Stimulated activated CD8-positive, alpha-beta memory T cell treated with anti-CD3 and anti-CD28 coated beads, Interleukin-2, amount 100 ng/mL, for 1 hour (primary cell): ENCODE measurements around the gene MED27.

Experiments
- DNase-seq, 2 donors: peaks; one replicate each; pipeline ENCODE4 v3.0.0-alpha.2; 2020; ENCODE audit warnings: low read depth in 2 of 2

Gene MED27

GRCh38 chr9:131854896-131855613 is 224.6 kb downstream of the MED27 start:
- no peak for DNase-seq

DNA sequence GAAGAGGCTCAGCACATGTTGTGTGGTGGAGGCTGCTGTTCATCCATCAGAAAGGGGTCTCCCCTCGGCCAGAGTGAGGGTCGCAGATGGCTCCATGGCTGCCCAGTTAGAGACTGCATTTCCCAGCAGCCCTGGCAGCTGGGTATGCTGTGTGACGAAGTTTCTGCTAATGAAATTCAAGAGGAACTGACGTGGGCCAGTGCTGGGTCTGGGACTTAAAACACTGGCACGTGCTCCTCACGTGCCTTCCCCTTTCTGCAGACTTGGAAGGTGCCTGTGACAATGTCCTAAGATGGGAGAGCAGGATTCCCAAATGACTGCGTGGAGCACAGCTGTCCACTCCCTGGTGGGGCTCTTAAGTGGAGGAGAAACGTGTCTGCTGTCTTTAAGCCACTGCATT is 225.3 kb downstream of the MED27 start:
- no peak for DNase-seq

- DNase-seq = no peak
Observed at GRCh38 chr9:131853434-131853833, 226.2 kb downstream of the MED27 start.

- DNase-seq = no peak
Observed at GRCh38 chr9:131851414-131851813, 228.3 kb downstream of the MED27 start.

DNA sequence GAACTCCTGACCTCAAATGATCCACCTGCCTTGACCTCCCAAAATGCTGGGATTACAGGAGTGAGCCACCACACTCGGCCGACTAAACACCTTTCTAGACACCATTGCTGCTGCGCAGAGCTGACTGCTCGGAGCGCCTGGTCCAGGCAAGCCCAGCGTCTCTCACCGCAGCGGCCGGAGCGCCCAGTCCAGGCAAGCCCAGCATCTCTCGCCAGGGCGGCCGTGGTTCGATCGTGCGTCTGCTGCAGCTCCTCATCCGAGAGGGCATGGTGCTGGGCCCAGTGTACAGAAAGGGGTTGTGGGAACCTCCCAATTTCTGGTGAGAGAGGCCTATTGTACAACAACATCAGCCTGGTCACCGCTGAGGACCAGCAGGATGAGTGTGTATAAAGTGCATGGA is 230.3 kb downstream of the MED27 start:
- no peak for DNase-seq

- DNase-seq = no peak
Observed at GRCh38 chr9:131848570-131849160, 231.0 kb downstream of the MED27 start.

DNA sequence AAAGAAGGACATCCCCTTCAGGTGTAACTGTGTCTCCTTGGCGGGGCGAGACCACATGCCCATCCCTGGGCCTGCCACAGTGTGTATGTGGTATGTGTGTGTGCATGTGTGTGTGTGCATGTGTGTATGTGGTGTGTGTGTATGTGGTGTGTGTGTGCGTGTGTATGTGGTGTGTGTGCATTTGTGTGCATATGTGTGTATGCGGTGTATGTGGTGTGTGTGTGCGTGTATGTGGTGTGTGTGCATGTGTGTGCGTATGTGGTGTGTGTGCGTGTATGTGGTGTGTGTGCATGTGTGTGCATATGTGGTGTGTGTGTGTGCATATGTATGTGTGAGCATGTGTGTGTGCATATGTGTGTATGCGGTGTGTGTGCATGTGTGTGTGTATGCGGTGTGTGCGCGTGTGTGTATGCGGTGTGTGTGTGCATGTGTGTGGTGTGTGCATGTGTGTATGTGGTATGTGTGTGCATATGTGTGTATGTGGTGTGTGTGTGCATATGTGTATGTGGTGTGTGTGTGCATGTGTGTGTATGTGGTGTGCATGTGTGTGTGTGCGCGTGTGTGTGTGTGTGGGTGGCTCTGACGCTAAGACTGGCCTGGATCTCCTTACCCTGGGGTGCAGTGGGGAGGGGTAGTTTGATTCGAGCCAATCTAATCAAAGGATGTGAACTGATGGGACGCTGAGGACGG is 231.9 kb downstream of the MED27 start:
- no peak for DNase-seq

DNA sequence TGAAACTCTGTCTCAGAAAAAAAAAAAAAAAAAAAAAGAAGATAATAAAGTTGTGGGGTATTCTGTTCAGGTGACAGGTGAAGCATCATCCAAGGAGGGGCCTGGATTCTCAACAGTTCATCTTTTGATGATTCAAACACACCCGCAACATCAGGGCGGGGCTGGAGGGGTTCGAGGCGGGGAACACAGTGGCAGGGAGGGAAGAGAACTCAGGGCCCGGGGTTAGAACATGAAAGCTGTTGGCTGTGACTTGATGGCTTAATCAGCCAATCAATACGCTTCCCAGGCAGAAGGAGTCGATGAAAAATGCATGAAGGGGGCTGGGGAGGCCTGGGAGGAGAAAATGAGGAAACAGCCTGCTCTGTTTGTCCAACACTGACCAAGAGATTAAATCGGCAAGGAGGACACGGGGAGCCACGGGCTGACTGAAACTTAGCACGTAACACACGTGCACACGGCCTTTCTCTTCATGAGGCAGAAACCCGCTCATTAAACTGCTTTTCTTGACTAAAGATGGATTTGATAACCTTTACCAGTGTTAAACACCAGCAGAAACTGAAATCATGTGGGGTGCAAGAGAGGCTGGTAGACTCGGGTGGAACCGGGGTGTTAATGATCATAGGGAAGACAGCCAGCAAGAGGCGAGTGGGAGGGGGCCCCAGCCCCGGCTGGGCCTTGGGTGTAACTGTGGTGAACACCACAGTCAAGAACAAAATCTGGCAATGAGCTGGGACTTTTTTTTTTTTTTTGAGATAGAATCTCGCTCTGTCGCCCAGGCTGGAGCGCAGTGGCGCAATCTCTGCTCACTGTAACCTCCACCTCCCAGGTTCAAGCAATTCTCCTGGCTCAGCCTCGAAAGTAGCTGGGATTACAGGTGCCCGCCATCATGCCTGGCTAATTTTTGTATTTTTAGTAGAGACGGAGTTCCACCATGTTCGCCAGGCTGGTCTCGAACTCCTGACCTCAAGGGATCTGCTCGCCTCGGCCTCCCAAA is 234.1 kb downstream of the MED27 start:
- no peak for DNase-seq

DNA sequence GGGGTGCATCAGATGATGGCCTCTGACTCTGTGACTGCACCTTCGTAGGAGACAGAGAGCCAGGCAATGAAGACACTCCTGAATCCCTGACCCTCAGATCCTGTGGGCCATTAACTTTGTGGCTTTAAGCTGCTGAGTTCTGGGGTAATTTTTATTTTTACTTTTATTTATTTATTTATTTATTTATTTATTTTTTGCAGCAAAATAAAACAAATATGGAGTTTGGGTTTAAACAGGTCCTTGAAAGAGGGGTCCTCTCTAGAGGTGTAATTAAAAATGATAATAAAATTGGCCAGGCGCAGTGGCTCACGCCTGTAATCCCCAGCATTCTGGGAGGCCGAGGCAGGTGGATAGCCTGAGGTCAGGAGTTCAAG is 234.9 kb downstream of the MED27 start:
- no peak for DNase-seq

GRCh38 chr9:131843989-131844744 is 235.5 kb downstream of the MED27 start:
- DNase-seq = no peak

- DNase-seq = no peak
Observed at GRCh38 chr9:131841765-131842318, 237.8 kb downstream of the MED27 start.

GRCh38 chr9:131840751-131841702 is 238.6 kb downstream of the MED27 start:
- DNase-seq = no peak

DNA sequence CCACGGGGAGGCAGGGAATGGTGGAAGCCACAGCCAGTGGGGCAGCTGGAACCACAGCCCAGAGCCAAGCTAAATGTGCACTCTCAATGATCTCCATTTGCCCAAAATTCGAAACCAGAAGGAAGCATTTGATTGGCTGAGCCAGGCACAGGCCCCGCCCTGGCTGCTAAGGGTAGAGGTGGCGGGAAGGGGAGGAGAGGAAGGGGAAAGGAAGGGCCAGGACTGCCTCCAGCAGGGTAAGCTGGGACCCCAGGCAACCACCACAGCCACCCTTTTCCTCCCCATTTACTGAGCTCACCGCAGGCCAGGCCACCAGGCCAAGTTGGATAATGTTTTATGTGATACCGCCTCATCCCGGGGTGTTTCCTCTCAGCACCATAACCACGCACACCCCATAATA is 239.4 kb downstream of the MED27 start:
- no peak for DNase-seq

- DNase-seq = peak; percentile 14 to 23
Observed at GRCh38 chr9:131839281-131840084, 240.2 kb downstream of the MED27 start.

DNA sequence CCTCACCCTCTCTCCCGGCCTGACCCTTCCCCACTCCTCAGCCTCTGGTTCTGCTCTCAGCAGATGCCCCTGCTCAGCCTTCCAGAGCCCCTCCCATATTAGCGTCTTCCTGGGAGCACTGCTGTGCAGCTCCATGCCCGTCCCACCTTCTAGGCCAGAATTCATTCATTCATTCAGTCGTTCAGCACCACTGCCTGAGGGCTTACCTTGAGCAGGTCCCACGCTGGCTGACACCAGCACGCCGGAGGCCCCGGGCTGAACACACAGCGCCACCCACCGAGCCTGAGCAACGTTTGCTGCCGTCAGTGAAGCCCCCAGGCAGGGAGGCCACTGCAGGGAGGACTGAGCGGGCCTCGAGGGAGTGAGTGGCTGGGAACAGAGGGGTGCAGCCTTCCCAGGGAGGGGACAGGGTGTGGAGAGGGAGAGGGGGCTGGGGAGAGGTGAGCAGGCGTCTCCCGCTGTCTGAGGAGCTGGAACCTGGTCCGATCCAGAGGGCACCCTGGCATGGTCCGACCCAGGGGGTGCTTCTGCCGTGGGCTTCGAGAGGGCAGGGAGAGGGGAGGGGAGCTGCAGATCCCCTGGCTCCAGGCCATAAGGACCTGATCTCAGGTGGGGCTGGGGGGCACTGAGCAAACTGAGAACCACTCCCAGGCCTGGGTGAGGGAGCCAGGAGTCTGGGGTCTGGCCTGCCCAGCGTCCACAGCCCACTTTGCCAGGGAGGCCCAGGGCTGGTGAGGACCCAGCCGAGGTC is 241.0 kb downstream of the MED27 start:
- no peak for DNase-seq

DNA sequence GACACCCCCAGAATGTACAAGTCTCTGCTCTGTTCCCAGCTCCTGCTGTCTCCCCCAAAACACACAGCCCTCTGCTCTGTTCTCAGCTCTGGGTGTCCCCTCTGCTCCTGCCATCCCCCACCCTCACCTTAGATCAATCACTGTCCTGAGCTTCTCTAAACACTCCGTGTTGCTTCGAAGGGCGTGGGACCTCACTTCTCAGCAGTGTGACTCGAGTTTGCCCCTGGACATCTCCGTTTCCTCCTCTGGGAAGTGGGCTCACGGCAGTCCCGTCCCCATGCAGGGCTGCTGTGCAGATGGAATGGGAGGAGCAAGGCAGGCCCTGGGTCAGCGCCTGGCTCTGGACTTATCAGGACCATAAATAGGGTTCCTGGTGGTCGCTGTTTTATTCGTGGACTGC is 241.8 kb downstream of the MED27 start:
- DNase-seq = no peak

DNA sequence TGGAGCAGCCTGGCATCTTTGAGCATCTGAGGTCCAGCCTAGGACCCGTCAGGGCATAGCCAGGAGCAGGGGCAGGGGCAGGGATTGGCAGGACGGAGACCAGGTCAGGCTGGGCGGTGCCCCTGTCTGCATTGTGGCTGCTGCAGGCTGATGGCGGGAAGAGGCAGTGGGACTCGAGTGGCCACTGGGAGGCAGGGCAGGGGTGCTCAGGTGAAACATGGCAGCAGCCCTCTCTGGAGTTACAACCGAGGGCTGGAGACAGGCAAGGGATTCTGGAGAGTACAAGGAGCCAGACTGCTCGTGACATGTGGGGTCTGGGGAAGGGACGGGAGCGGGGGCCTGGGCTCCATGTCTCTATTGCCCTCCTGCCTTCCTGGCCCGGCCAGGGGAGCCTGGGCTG is 242.4 kb downstream of the MED27 start:
- DNase-seq = no peak
